ENCODE data around the gene ACVR1. TPM values are rescaled to one million over a fixed set of nuclear protein-coding genes. Genes with fewer than 3 reads are reported as not detected.

The ACVR1 gene
- total and polyA plus RNA-seq, 2 experiments from 2014 or later: 8.9 to 21.5 TPM

DNA sequence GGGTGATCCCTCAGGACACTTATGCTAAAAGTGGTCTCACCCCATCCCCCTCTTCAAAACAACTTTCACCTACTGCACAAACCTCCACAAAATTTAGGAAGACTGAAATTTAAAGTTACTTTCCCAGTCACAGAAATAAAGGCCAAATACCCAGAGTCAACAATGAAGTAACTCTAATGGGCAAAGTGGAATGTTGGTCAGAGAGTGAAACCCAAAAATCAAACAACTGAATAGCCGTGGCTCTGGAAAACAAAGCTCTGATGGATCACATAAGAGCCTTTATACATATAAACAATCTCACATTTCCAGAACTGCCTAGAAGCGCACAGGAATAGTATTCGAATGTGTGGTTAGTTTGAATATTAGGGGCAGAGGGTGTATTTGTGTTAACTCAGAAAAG, 4.7 kb downstream of the ACVR1 start (continued):
- TF ChIP-seq, protein P1, sequence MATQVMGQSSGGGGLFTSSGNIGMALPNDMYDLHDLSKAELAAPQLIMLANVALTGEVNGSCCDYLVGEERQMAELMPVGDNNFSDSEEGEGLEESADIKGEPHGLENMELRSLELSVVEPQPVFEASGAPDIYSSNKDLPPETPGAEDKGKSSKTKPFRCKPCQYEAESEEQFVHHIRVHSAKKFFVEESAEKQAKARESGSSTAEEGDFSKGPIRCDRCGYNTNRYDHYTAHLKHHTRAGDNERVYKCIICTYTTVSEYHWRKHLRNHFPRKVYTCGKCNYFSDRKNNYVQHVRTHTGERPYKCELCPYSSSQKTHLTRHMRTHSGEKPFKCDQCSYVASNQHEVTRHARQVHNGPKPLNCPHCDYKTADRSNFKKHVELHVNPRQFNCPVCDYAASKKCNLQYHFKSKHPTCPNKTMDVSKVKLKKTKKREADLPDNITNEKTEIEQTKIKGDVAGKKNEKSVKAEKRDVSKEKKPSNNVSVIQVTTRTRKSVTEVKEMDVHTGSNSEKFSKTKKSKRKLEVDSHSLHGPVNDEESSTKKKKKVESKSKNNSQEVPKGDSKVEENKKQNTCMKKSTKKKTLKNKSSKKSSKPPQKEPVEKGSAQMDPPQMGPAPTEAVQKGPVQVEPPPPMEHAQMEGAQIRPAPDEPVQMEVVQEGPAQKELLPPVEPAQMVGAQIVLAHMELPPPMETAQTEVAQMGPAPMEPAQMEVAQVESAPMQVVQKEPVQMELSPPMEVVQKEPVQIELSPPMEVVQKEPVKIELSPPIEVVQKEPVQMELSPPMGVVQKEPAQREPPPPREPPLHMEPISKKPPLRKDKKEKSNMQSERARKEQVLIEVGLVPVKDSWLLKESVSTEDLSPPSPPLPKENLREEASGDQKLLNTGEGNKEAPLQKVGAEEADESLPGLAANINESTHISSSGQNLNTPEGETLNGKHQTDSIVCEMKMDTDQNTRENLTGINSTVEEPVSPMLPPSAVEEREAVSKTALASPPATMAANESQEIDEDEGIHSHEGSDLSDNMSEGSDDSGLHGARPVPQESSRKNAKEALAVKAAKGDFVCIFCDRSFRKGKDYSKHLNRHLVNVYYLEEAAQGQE (IDR thresholded peaks at IDR 0.05; ENCODE audit: unreplicated experiment): no peak

DNA sequence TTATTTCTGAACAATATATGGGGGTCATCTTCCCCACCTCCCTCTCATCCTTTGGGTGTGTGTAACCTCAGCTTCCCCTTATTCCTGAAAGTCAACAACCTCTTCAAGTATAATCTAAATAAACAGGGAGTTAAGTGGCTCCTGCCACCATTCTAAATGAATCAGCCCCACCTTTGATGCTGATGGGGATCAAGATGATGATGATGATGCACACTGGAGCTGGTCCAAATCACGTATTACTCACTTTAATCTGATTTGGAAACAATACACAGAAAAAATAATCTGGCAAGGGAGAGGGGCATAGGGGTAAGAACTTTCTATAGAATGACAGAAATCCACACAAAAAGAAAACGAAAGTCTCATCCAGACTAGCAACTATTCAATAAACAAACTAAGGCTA, 7.1 kb downstream of the ACVR1 start:
- H3K27ac Mint-ChIP-seq: no peak overlapping the region
- DNase-seq (ENCODE audit: low spot score) (no peak), ATAC-seq (no peak)
- Histone ChIP-seq H2AFZ (no peak overlapping the region), H3K4me3 (no peak overlapping the region), H3K4me1 (ENCODE audit: insufficient read depth) (peaks cover 69% of the 10 kb centered on the region), H3K4me2 (no peak overlapping the region), H3K27ac (ENCODE audit: low read depth) (no peak overlapping the region), H3F3A (replicated peaks; ENCODE audit: low read depth) (no peaks in the 10 kb centered on the region), H3K79me2 (replicated peaks; ENCODE audit: insufficient read depth) (peaks cover 95% of the 10 kb centered on the region), H4K20me1 (replicated peaks; ENCODE audit: insufficient read depth) (peaks cover 32% of the 10 kb centered on the region), H3K27me3 (ENCODE audit: insufficient read depth) (no peaks in the 10 kb centered on the region), H3K9me2 (ENCODE audit: insufficient read depth) (0 out of 2 replicates have a peak, but pooled peaks cover 3% of the 10 kb centered on the region), H3K36me3 (ENCODE audit: insufficient read depth) (no peaks in the 10 kb centered on the region)
- peaks cover 63% of the 10 kb centered on the region for H3K4me1 Mint-ChIP-seq
- H3K27me3 Mint-ChIP-seq (ENCODE audit: insufficient read depth, low read depth, poor library complexity): peaks cover 3% of the 10 kb centered on the region
- H3K36me3 Mint-ChIP-seq (ENCODE audit: low read depth): no peaks in the 10 kb centered on the region
- H3K4me3 Mint-ChIP-seq: no peak overlapping the region
- H3K9me3 Mint-ChIP-seq: no peaks in the 10 kb centered on the region
- TF ChIP-seq STAT1 (IDR thresholded peaks at IDR 0.05; ENCODE audit: unreplicated experiment): no peak
- TF ChIP-seq, protein P2, sequence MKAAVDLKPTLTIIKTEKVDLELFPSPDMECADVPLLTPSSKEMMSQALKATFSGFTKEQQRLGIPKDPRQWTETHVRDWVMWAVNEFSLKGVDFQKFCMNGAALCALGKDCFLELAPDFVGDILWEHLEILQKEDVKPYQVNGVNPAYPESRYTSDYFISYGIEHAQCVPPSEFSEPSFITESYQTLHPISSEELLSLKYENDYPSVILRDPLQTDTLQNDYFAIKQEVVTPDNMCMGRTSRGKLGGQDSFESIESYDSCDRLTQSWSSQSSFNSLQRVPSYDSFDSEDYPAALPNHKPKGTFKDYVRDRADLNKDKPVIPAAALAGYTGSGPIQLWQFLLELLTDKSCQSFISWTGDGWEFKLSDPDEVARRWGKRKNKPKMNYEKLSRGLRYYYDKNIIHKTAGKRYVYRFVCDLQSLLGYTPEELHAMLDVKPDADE (IDR thresholded peaks at IDR 0.05): no peak
- no peak for TF ChIP-seq ZNF331 (CRISPR knock-in tag; IDR thresholded peaks at IDR 0.05; ENCODE audit: low read depth)
- no peak for TF ChIP-seq EZH2phosphoT487 (IDR thresholded peaks at IDR 0.05; ENCODE audit: unreplicated experiment)
- TF ChIP-seq EZH2 (IDR thresholded peaks at IDR 0.05; ENCODE audit: low read depth, unreplicated experiment): no peak
- no peak for TF ChIP-seq JUNB (IDR thresholded peaks at IDR 0.05; ENCODE audit: unreplicated experiment)
- TF ChIP-seq, protein P1 (IDR thresholded peaks at IDR 0.05; ENCODE audit: unreplicated experiment): no peak
- TF ChIP-seq POLR2AphosphoS5 (IDR thresholded peaks at IDR 0.05; ENCODE audit: low read depth): no peak
- TF ChIP-seq, protein P3, sequence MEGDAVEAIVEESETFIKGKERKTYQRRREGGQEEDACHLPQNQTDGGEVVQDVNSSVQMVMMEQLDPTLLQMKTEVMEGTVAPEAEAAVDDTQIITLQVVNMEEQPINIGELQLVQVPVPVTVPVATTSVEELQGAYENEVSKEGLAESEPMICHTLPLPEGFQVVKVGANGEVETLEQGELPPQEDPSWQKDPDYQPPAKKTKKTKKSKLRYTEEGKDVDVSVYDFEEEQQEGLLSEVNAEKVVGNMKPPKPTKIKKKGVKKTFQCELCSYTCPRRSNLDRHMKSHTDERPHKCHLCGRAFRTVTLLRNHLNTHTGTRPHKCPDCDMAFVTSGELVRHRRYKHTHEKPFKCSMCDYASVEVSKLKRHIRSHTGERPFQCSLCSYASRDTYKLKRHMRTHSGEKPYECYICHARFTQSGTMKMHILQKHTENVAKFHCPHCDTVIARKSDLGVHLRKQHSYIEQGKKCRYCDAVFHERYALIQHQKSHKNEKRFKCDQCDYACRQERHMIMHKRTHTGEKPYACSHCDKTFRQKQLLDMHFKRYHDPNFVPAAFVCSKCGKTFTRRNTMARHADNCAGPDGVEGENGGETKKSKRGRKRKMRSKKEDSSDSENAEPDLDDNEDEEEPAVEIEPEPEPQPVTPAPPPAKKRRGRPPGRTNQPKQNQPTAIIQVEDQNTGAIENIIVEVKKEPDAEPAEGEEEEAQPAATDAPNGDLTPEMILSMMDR (conservative IDR thresholded peaks at IDR 0.05; ENCODE audit: low read depth in 2 of 2): no peak
- TF ChIP-seq ZNF114 (CRISPR knock-in tag; IDR thresholded peaks at IDR 0.05): no peak
- TF ChIP-seq CREB1 (CRISPR knock-in tag; IDR thresholded peaks at IDR 0.05; ENCODE audit: low read depth): no peak

Data from GM23338 (cell line).